ENCODE data around the gene DNAH2. TPM values are rescaled to one million over a fixed set of nuclear protein-coding genes. Genes with fewer than 3 reads are reported as not detected.

Gene DNAH2
- total and polyA plus RNA-seq, 2 of the 13 experiments (the other 11 are each of a cell fraction or from before 2014, with no cell fraction given): not detected

DNA sequence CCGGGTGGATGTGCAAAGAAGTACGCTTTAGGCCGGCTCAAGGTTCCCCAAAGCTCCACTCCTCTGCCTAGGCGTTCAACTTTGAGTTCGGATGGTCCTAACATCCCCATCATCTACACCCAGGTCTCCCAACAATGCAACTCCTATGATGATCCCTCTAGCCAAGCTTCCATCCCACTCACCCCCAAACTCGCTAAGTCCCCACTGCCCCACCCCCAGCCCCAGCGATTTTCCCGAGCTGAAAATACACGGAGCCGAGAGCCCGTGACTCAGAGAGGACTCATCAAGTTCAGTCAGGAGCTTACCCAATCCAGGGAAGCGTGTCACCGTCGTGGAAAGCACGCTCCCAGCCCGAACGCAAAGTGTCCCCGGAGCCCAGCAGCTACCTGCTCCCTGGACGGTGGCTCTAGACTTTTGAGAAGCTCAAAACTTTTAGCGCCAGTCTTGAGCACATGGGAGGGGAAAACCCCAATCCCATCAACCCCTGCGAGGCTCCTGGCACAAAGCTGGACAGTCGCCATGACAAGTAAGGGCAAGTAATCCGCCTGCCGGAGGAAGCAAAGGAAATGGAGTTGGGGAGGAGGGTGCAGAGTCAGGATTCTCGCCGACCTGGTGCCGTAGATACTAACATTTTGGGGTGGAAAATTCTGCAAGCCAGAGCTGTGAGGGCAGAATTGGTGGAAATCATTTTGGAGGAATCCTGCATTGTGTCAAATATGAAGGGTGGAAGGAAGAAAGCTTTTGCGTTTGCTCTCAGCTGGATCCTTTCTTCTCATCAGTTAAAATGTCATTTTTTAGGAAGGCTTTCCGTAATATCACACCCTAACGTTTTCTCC lies 30.3 kb upstream of the DNAH2 start, which contains the start of gene TP53 (continued):
- TF ChIP-seq, protein P1, sequence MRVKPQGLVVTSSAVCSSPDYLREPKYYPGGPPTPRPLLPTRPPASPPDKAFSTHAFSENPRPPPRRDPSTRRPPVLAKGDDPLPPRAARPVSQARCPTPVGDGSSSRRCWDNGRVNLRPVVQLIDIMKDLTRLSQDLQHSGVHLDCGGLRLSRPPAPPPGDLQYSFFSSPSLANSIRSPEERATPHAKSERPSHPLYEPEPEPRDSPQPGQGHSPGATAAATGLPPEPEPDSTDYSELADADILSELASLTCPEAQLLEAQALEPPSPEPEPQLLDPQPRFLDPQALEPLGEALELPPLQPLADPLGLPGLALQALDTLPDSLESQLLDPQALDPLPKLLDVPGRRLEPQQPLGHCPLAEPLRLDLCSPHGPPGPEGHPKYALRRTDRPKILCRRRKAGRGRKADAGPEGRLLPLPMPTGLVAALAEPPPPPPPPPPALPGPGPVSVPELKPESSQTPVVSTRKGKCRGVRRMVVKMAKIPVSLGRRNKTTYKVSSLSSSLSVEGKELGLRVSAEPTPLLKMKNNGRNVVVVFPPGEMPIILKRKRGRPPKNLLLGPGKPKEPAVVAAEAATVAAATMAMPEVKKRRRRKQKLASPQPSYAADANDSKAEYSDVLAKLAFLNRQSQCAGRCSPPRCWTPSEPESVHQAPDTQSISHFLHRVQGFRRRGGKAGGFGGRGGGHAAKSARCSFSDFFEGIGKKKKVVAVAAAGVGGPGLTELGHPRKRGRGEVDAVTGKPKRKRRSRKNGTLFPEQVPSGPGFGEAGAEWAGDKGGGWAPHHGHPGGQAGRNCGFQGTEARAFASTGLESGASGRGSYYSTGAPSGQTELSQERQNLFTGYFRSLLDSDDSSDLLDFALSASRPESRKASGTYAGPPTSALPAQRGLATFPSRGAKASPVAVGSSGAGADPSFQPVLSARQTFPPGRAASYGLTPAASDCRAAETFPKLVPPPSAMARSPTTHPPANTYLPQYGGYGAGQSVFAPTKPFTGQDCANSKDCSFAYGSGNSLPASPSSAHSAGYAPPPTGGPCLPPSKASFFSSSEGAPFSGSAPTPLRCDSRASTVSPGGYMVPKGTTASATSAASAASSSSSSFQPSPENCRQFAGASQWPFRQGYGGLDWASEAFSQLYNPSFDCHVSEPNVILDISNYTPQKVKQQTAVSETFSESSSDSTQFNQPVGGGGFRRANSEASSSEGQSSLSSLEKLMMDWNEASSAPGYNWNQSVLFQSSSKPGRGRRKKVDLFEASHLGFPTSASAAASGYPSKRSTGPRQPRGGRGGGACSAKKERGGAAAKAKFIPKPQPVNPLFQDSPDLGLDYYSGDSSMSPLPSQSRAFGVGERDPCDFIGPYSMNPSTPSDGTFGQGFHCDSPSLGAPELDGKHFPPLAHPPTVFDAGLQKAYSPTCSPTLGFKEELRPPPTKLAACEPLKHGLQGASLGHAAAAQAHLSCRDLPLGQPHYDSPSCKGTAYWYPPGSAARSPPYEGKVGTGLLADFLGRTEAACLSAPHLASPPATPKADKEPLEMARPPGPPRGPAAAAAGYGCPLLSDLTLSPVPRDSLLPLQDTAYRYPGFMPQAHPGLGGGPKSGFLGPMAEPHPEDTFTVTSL (CRISPR knock-in tag; IDR thresholded peaks at IDR 0.05; ENCODE audit: borderline replicate concordance): no peak
- TF ChIP-seq, protein P2, sequence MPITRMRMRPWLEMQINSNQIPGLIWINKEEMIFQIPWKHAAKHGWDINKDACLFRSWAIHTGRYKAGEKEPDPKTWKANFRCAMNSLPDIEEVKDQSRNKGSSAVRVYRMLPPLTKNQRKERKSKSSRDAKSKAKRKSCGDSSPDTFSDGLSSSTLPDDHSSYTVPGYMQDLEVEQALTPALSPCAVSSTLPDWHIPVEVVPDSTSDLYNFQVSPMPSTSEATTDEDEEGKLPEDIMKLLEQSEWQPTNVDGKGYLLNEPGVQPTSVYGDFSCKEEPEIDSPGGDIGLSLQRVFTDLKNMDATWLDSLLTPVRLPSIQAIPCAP (CRISPR knock-in tag; IDR thresholded peaks at IDR 0.05; ENCODE audit: low read depth): no peak
- TF ChIP-seq, protein P3, sequence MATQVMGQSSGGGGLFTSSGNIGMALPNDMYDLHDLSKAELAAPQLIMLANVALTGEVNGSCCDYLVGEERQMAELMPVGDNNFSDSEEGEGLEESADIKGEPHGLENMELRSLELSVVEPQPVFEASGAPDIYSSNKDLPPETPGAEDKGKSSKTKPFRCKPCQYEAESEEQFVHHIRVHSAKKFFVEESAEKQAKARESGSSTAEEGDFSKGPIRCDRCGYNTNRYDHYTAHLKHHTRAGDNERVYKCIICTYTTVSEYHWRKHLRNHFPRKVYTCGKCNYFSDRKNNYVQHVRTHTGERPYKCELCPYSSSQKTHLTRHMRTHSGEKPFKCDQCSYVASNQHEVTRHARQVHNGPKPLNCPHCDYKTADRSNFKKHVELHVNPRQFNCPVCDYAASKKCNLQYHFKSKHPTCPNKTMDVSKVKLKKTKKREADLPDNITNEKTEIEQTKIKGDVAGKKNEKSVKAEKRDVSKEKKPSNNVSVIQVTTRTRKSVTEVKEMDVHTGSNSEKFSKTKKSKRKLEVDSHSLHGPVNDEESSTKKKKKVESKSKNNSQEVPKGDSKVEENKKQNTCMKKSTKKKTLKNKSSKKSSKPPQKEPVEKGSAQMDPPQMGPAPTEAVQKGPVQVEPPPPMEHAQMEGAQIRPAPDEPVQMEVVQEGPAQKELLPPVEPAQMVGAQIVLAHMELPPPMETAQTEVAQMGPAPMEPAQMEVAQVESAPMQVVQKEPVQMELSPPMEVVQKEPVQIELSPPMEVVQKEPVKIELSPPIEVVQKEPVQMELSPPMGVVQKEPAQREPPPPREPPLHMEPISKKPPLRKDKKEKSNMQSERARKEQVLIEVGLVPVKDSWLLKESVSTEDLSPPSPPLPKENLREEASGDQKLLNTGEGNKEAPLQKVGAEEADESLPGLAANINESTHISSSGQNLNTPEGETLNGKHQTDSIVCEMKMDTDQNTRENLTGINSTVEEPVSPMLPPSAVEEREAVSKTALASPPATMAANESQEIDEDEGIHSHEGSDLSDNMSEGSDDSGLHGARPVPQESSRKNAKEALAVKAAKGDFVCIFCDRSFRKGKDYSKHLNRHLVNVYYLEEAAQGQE (IDR thresholded peaks at IDR 0.05; ENCODE audit: borderline replicate concordance in 1 of 2, low read depth in 1 of 2, low read length in 2 of 2): no peak; a peak in 1 of 4 replicates
- TF ChIP-seq ZNF891 (CRISPR knock-in tag; IDR thresholded peaks at IDR 0.05) (no peak; the same call in 1 of the 2 replicates), RXRB (CRISPR knock-in tag; IDR thresholded peaks at IDR 0.05; ENCODE audit: borderline replicate concordance) (no peak; the same call in 1 of the 2 replicates), ZBTB1 (CRISPR knock-in tag; IDR thresholded peaks at IDR 0.05; ENCODE audit: borderline replicate concordance) (no peak), TRIM22 (IDR thresholded peaks at IDR 0.05) (no peak), ZBTB20 (CRISPR knock-in tag; IDR thresholded peaks at IDR 0.05; ENCODE audit: borderline replicate concordance, low read depth) (no peak; the same call in 1 of the 2 replicates), GLMP (CRISPR knock-in tag; IDR thresholded peaks at IDR 0.05; ENCODE audit: borderline replicate concordance) (no peak), IRF2 (CRISPR knock-in tag; IDR thresholded peaks at IDR 0.05) (peak; percentile 87)
- TF ChIP-seq, protein P4, sequence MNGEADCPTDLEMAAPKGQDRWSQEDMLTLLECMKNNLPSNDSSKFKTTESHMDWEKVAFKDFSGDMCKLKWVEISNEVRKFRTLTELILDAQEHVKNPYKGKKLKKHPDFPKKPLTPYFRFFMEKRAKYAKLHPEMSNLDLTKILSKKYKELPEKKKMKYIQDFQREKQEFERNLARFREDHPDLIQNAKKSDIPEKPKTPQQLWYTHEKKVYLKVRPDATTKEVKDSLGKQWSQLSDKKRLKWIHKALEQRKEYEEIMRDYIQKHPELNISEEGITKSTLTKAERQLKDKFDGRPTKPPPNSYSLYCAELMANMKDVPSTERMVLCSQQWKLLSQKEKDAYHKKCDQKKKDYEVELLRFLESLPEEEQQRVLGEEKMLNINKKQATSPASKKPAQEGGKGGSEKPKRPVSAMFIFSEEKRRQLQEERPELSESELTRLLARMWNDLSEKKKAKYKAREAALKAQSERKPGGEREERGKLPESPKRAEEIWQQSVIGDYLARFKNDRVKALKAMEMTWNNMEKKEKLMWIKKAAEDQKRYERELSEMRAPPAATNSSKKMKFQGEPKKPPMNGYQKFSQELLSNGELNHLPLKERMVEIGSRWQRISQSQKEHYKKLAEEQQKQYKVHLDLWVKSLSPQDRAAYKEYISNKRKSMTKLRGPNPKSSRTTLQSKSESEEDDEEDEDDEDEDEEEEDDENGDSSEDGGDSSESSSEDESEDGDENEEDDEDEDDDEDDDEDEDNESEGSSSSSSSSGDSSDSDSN (CRISPR knock-in tag; IDR thresholded peaks at IDR 0.05): peak; percentile 49
